GDM1 (cell line): ENCODE results near the gene PPDPF.
A peak's percentile ranks its signal among the peaks of the same experiment; 100 is the strongest.

Experiments
- DNase-seq: peaks from one replicate; lab custom pipeline; 2025; lab: John Stamatoyannopoulos, UW

PPDPF gene

DNA sequence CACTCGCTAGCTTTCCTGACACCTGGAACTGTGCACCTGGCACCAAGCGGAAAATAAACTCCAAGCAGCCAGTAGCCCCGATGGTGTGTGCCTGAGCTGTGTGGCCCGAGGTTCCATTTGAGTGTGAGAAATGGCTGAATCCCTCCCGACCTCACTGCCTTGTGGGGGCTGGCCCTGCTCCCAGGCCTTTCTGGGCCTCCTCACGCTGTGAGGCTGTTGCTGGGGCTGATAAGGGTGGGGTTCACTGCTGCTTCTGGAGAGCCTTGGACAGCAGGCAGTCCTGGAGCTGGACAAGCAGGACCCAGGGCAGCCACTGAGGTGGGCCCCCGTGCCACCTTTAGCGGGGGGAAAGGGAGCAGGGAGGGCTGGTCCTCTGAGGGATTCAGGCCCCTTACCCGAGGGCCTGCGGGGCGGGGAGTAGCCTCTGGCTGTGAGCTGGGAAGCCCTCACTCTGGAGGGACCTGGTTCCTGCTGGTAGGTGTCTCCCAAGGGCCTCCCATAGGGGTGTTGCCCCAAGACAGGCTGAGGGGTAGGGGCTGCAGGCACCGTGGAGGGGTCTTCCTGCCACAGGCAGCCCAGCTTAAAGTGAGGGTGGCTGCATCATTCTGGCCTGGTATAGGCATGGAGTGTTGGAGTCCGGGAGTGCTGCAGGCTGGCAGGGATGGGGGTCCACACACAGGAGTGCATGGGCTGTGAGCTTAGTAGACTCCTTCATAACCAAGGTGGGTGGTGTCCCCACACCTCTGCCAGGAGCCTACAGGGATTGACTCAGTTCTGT, 1.7 kb downstream of the PPDPF start:
- no peak for DNase-seq

DNA sequence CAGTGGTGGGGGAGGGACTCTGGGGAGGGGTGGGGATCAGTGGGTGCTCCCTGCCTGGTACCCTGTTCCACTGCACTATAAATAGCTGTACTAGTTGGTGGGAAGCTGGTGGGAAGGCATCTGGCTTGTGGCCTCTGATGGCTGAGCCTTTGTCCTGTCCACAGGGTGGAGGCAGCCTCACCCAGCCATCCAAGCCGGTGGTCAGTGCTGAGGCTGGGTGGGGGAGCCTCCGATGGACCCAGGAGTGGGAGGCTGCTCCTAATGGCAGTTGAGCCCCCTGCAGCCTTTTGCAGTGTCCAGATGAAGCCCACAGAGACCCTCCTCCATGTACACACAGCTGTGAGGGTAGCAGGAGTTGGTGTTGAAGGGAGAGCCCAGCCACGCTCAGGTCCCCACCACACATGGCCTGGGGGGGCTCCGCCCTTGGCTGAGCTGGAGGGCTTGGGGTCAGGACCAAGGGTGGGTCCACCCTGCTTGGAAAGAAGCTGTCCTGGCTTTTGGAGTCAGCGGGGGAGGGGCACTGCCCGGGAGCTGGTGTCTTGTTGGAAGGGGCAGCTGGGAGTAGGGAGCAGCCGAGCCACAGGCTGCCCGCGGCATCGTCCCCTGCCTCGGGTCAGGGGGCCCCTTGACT, 2.5 kb downstream of the PPDPF start:
- DNase-seq: no peak

DNA sequence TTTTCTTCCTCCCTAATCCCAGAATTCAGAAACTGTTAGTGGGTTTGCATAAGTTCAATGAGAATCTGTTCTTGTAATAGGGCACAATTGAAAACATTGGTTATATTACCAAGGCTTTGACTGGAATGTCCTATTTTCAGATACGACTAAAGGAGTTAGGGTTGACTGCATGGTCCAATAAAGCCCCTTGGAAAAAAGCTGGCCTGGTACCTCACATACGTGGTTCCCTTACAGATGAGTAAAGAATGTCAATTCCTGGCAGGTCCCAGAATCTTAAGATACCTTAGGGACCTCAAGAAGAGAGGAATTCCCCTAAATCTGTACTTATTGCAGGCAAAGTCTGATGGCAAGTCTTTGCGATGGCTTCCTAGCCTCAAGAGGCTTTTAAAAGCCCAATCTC, 4.6 kb downstream of the PPDPF start:
- DNase-seq: no peak

DNA sequence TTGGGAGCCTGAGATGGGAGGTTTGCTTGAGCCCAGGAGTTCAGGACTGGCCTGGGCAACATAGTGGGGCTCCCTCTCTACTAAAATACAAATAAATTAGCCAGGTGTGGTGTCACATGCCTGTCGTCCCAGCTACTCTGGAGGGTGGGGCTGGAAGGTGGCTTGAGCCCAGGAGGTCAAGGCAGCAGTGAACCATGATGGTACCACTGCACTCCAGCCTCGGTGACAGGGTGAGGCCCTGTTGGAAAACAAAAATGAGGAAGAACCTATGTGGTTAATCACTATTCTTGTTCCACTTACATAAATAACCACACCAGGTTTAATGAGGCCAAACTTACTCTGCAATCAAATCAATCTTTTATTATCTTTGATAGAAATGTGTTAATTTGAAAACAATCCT, 5.4 kb downstream of the PPDPF start:
- DNase-seq: no peak

DNA sequence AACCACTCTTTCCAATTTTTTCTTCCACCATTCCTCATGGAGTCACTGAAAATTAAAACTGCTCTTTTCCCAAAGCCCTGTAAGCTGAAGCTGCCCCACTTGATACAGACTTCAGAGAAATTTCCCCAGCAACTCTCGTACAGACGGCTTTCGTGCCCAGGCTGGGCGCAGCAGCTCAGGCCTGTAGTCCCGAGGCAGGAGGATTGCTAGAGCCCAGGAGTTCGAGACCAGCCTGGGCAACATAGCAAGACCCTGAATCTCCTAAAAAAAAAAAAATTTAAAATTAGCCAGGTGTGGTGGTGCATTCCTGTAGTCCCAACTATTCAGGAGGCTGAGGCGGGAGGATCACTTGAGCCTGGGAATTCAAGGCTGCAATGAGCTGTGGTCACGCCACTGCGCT, 6.6 kb downstream of the PPDPF start:
- no peak for DNase-seq

DNA sequence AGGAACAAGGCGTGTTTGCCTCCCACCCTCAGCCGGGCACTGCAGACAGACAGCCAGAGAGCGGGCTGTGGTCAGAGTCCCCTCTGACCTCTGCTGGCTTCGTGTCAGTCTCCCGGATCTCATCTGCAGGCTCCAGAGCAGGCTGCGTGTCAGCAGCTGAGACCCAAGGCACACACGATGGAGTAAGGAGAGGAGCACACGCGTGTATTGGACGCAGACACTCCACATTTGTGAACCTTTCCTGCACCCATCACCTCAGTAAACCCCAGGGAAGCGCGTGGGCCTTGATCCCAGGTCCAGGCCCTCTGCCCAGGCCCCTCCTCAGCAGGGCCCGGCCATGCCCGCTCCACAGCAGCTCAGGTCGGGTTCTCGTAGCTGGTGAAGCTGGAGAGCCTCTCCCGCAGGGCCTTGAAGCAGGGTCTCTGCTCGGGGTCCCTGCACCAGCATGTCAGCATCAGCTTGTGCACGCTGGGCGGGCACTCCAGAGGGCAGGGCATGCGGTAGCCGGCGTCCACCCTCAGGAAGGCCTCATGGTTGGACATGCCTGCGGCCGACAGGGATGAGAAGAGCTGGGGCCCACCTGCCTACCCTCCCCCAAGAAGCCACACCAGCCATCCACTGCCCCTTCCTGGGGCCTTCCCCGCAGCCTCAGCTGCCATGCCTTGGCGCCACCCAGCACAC, 8.8 kb downstream of the PPDPF start:
- no peak for DNase-seq

DNA sequence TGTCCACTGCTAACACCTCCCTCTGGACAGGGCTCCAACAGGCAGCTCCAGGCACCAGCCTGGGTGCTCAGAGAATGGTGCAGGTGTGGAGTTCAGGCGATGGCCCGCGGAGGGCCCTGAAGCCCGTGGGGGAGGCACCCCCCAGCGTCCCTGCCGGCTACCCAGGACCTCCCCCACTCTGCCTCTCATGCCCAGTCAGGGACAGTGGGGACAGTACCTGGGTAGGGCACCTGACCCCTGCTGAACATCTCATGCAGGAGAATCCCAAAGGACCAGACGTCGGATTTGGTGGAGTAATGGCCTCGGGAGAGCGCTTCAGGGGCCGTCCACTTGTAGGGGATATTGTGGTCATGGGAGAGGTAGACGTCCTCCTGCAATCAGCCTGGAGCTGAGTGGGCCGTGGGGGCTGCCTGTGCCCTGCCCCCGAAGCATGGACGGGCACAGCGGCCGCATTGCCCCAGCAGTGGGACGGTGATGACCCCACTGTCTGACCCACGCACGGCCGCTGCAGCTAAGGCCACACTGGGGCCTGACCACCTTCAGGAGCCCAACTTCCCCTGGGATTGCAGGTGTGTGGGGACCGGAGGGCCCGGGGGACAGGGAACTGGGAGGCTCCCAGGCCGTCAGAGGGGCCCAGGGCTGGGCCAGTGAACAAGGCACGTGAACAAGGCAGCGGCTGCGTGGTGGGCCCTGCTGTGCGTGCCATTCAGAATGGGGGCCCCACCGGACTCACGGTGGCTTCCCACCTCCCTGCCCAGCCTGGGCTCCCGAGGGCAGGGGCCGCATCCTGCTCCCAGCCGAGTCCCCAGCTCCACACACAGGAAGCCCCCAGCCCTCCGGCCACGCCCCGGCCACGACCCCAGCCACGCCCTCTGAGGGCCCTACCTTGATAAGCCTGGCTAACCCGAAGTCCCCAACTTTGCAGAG, 9.6 kb downstream of the PPDPF start:
- DNase-seq: no peak

DNA sequence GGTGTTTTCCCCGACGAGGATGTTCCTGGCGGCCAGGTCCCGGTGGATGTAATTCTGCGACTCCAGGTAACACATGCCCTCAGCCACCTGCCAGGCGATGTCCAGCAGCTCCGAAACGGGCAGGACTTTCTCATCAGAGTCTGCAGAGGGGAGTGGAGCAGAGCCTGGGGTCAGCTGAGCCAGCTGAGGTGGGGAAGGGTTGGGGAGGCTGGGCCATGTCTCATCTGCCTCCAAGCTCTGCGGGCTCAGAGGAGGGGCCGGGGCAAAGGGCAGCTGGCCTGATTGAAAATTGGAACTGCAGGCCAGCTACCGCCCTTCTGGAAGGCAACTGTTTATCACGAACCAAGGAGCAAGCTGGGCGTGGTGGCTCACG, 10.2 kb downstream of the PPDPF start:
- no peak for DNase-seq

DNA sequence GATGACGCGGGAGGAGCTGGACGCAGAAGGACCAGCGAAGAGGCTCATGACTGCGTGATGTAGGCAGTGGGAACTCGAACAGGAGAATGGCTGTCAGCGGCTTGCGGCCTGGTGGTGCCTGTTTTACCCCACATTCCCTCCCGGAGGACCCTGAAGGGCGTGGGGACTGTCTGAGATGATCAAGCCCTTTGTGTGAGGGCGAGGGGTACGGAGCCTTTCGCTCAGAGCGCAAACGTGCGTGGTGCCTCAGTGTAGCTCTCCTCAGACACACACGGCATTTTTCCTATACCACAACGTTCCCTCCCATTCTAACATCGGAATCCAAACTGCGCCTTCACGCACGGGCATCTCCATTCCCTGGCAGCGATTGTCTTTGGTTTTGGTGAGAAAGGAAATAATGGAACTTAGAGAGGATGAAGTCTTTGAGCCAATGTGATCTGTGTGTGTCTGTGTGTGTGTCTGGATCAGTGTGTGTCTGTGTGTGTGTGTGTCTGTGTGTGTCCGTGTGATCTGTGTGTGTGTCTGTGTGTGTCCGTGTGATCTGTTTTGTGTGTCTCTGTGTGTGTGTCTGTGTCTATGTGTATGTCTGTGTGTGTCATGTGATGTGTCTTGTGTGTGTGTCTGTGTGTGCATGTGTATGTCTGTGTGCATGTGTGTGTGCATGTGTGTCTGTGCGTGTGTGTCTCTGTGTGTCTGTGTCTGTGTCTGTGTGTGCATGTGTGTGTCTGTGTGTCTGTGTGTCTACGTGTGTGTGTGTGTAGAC, 11.3 kb downstream of the PPDPF start:
- DNase-seq: no peak

DNA sequence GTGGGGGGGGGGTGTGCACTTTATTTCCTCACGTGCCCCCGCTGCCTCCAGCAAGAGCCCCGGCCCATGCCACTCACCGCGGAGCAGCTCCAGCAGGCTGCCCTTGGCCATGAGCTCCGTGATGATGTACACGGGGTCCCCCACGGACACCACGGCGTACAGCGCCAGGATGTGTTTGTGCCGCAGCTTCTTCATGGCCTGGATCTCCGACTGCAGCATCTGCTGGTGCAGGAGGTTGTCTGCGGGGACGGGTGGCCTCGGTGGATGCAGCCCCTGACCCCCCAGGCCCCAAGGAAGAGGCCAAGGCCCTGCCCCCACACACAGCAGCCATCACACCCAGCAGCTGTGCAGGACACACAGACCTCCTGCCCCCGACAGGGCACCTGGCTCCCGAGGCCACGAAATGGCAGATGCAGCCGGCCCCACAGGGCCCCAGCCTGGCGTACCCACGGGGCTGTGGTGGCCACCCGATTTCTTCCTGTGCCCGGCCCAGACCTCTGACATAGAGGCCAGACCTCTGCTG, 11.9 kb downstream of the PPDPF start:
- DNase-seq: no peak

DNA sequence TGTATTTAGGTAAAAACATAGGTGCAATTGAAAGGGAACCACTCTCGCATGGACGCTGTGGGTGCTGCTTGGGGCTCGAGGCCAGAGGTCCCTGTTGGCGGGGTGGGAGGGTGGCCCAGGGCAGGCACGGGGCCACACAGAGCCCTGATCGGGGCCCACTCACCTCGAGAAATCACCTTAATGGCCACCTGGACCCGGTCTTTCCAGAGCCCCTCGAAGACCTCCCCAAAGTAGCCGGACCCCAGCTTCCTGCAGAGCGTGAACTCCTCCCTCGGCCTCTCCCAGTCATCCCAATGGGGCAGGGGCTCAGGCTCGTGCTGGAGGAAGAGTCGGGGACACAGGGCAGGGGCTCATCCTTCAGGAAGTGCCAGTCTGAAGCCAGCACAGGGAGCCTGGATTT, 12.8 kb downstream of the PPDPF start:
- no peak for DNase-seq

DNA sequence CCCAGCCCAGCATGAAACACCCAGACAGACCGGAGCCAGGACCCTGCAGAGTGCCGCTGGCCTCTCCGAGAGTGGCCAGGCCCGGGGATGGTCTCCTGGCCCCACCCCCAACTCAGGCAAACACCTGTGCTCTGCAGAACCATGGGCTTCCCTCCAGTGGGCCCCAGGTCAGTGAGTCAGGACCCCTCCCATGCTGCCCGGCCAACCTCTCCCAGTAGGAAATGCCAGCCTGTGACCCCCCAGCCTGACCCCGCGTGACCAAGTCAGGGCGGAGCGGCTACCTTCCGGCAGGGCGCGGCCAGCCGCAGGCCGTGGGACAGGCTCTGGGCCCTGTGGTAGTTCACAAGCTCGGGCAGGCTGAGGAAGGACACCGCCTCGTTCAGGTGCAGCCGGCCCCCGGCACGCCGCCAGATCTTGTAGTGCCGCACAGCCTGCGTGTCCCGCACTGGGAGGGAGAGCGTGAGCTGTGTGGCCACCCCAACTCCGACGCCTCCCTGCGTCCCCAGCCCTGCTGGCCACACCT, 13.4 kb downstream of the PPDPF start:
- DNase-seq: no peak

DNA sequence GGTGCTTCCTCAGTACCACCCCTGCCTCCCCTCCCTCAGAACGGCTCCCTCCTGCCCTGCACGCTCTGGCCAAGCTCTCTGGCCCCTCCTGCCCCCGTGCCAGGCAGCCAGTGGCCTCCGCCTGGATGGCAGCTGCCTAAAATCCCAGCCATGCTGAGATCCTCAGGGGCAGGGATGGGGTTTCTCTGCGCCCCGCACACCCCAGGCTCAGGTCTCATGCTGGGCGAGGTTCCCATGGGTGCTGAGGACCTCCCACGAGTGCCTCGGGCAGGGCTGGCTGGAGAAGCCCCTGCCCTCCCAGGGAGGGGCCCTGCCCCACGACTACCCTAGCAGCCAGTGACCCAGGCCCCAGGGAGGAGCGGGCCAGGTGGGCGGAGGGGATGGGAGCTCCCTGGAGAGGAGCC, 13.9 kb downstream of the PPDPF start:
- DNase-seq: no peak

DNA sequence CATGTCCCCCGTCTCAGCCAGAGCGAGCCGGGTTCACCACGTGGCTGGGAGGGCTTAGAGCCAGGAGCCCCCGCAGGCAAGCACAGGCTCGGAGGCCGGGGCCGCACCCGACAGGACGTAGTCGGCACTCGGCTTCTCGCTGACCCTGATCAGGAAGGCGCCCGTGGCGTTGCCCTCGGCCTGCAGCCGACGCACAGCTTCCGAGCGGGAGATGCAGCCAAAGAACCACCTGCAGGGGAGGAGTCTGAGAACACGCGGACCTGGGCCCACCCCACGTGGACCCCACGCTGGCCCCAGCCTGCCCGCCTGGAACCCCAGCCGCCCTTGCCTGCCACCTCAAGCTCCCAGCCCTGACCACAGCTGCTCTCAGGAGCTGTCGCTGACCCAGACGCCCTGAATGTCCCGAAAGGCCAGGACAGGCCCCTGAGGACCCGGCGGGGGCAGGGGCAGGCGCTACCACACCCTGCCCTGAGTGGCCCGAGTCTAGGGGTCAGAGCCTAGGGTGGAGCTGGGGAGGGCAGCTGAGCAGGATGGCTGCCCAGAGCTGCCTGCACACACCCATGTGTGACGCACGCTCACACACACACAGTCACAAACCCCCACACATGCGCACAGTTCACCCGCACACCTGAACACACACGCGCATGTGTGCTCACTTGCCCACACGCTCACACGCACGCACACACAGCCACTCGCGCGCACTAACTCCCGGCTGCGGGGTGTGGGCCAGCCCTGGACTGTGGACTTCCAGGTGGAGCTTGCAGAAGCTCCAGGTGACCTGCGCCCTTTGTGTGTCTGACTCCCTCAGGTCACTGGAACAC, 14.5 kb downstream of the PPDPF start:
- DNase-seq: no peak

DNA sequence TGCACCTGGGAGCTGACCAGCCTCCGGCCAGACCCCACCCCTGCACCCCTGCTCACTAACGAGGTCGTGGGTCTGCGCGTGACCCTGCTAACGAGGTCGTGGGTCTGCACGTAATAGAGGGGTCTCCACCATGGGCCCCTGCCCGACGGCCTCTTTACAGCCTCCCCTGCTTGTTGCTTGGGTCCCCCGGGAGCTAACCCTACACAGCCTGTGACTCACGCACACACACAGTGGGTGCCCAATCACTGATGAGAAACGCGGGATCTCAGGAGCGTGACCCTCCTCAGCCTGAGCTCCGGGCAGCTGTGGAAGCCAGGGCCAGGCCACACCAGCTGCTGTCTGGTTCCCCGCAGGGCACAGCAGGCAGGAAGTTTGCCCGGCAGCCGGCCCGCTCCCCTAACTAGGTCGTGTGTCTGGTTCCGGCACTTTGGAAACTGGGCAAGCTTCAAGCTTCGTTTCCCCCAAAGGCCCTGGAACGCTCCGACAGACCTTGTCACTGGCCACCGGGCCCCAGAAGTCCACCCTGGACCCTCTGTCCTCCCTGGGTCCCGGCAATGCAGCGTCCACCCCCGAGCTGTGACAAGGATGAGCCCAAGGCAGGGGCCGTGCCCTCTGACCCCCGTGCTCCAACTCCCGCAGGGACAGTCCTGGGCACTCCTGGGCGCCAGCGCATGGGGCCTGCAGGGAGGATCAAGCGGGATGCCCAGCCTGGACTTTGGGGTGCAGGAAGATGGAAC, 15.8 kb downstream of the PPDPF start:
- DNase-seq: no peak

DNA sequence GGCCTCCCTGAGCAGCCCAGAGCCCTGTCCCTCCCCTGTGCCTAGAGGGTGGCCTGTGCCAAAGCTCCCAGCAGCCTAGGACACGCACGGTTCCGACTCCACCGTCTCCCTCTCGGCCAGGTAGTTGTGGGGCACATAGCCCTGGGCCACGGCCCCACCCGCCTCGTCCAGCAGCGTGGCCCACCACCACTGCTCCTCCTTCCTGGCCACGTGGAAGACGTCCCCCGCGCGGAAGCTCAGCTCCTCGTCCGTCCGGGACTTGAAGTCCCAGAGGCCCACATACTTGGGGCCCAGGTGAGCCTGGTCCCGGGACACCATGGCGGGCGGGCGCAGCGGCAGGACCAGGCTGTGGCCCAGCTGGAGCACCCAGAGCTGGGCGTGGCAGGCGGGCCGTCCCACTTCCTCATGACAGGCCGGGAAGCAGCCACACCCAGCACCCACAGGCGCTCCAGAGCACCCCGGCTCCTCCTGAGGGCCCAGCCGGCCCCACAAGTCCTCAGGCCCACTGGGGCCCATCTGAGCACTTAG, 16.5 kb downstream of the PPDPF start, which contains the start of gene PTK6:
TSS of gene PTK6 (minus strand) at position 380 of the 528 bp plus-strand sequence. CDS start at position 318, 62 bp downstream.
- no peak for DNase-seq

DNA sequence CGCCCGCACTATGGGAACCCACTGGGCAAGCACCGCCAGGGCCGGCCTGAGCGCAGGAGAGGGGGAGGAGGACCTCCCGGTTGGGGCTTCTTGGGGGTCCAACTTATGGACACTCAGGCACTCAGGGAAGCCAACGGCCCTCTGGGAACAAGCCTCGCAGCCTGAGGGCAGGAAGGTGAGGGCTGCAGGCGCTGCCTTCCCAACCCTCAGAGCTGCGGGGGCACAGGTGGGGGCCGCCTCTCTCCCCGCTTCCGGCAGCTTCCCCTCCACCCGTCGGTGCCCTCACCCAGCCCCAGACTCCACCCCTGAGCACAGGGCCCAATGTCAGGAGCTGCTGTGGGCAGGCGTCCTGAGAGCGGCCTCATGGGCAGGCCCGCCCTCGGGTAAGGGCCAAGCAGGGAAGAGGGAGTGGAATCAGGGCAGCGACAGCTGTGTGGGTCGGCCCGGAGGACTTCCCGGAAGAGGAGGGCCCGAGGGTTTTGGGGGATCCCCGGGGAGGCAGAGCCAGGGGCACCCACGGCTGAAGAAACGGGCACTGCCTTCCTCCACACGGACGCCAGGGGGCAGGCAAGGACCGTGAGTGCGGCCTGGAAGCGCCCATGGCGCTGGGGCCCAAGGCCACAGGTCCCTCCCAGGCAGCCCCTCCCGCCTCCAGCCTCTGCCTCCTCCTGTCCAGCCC, 17.1 kb downstream of the PPDPF start:
- peak; percentile 89 for DNase-seq
